DND-41 (cell line): ENCODE measurements around the gene FAM217A.
A peak's percentile ranks its signal among the peaks of the same experiment; 100 is the strongest.

Source experiments
- ATAC-seq: fragments of 200-7000 bp; cut with Tn5 transposase; 3 replicates; pipeline ENCODE4 v1.9.1; 2021; ENCODE audit warnings: low read depth; ENCODE audit not compliant: insufficient read depth
- DNase-seq: peaks from one replicate; pipeline ENCODE4 v3.0.0-alpha.2; 2020
- H2AFZ ChIP-seq: 2 replicates; pipeline ENCODE4 v1.6.0; 2012; ENCODE audit warnings: low read depth, low read length
- H3K27ac ChIP-seq: 2 replicates; pipeline ENCODE4 v1.5.1; 2012; ENCODE audit warnings: low read length, inconsistent platforms
- H3K27me3 ChIP-seq: fragments of 200-600 bp; sonication (generic); 2 replicates; pipeline ENCODE4 v1.6.0; 2012; ENCODE audit warnings: low read length, mild to moderate bottlenecking, inconsistent platforms; ENCODE audit not compliant: insufficient read depth, poor library complexity
- H3K36me3 ChIP-seq: 2 replicates; pipeline ENCODE4 v1.5.1; 2012; ENCODE audit warnings: low read length, inconsistent platforms; ENCODE audit not compliant: insufficient read depth
- H3K4me1 ChIP-seq: 2 replicates; pipeline ENCODE4 v1.5.1; 2012; ENCODE audit warnings: mild to moderate bottlenecking, low read length; ENCODE audit not compliant: insufficient read depth
- H3K4me2 ChIP-seq: 2 replicates; pipeline ENCODE4 v1.6.0; 2012; ENCODE audit warnings: mild to moderate bottlenecking, moderate library complexity, low read length, inconsistent platforms; ENCODE audit not compliant: insufficient read depth
- H3K4me3 ChIP-seq, 2 experiments: fragments of 200-600 bp in 1 of 2; shearing (Covaris generic) in 1 of 2; 2 replicates each; pipeline ENCODE4 v1.5.1; 2012 to 2016; ENCODE audit warnings: inconsistent platforms in 2 of 2, low read length in 2 of 2, mild to moderate bottlenecking in 2 of 2, low read depth in 1 of 2, moderate library complexity in 1 of 2
- H3K79me2 ChIP-seq: 2 replicates; pipeline ENCODE4 v1.6.0; 2012; ENCODE audit warnings: low read length, inconsistent platforms; ENCODE audit not compliant: insufficient read depth
- H3K9ac ChIP-seq: 2 replicates; pipeline ENCODE4 v1.6.0; 2012; ENCODE audit warnings: low read depth, mild to moderate bottlenecking, inconsistent platforms, low read length, moderate library complexity
- H3K9me3 ChIP-seq: 2 replicates; pipeline ENCODE4 v1.5.1; 2012; ENCODE audit warnings: low read length, moderate library complexity, mild to moderate bottlenecking, inconsistent platforms; ENCODE audit not compliant: insufficient read depth, severe bottlenecking
- H4K20me1 ChIP-seq: 2 replicates; pipeline ENCODE4 v1.6.0; 2012; ENCODE audit warnings: low read length; ENCODE audit not compliant: insufficient read depth
- EZH2 ChIP-seq: IDR thresholded peaks from 3 replicates; pipeline ENCODE4 v1.6.1; 2012; ENCODE audit warnings: borderline replicate concordance, low read depth, mild to moderate bottlenecking, moderate library complexity, low read length, inconsistent platforms; ENCODE audit not compliant: severe bottlenecking
- TF ChIP-seq, protein P1 (sequence below): IDR thresholded peaks from 2 replicates; pipeline ENCODE4 v1.5.1; 2012; ENCODE audit warnings: borderline replicate concordance, low read length, moderate library complexity, mild to moderate bottlenecking; ENCODE audit not compliant: poor library complexity, severe bottlenecking; ENCODE audit errors: extremely low read depth

Gene FAM217A

DNA sequence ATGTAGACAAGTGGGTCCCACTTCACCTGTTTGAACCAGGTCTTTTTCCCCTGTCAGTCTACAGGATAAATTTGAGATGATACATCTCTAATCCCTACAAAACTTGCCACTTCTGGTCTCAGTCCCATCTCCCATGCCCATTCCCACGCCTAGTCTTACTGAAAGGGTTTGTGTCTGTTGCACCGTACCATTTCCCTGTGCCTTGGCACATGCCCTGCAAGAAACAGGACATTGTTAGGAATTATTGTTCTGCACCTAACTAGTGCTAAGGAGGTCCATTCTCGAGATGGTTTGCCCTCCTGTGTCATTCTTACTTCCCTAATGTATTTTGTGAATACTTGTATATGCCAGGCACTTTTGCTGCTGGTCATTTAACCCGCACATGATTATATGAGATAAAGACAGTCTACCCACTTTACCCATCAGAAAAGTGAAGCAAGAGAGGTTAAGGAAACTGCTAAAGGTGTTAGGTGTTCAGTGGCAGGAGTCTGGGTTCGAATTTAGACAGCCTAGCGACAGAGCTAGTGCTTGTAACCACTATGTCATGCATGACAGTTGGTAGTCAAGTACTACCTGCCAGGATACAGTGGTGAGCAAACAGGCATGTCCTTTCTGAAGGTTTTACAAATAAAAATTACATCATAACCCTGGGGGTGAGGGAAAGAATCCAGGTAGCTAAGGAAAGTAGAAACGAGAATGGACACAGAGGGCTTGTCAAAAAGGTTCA, 12.7 kb downstream of the FAM217A start:
- Histone ChIP-seq H3K4me2 (no peak overlapping the region), H3K36me3 (peaks cover 40% of the 10 kb centered on the region), H3K9me3 (no peaks in the 10 kb centered on the region), H3K4me1 (no peaks in the 10 kb centered on the region), H3K79me2 (no peaks in the 10 kb centered on the region), H3K27ac (no peak overlapping the region), H3K4me3 (no peak overlapping the region), H3K27me3 (no peaks in the 10 kb centered on the region), H4K20me1 (no peaks in the 10 kb centered on the region; the same call in 1 of the 2 replicates), H2AFZ (no peak overlapping the region), H3K9ac (no peak overlapping the region)
- peak; percentile 23; the same call in 2 of the 3 replicates for ATAC-seq
- DNase-seq, result no peak
- no peak for TF ChIP-seq EZH2
- TF ChIP-seq, protein P1, sequence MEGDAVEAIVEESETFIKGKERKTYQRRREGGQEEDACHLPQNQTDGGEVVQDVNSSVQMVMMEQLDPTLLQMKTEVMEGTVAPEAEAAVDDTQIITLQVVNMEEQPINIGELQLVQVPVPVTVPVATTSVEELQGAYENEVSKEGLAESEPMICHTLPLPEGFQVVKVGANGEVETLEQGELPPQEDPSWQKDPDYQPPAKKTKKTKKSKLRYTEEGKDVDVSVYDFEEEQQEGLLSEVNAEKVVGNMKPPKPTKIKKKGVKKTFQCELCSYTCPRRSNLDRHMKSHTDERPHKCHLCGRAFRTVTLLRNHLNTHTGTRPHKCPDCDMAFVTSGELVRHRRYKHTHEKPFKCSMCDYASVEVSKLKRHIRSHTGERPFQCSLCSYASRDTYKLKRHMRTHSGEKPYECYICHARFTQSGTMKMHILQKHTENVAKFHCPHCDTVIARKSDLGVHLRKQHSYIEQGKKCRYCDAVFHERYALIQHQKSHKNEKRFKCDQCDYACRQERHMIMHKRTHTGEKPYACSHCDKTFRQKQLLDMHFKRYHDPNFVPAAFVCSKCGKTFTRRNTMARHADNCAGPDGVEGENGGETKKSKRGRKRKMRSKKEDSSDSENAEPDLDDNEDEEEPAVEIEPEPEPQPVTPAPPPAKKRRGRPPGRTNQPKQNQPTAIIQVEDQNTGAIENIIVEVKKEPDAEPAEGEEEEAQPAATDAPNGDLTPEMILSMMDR, result no peak

DNA sequence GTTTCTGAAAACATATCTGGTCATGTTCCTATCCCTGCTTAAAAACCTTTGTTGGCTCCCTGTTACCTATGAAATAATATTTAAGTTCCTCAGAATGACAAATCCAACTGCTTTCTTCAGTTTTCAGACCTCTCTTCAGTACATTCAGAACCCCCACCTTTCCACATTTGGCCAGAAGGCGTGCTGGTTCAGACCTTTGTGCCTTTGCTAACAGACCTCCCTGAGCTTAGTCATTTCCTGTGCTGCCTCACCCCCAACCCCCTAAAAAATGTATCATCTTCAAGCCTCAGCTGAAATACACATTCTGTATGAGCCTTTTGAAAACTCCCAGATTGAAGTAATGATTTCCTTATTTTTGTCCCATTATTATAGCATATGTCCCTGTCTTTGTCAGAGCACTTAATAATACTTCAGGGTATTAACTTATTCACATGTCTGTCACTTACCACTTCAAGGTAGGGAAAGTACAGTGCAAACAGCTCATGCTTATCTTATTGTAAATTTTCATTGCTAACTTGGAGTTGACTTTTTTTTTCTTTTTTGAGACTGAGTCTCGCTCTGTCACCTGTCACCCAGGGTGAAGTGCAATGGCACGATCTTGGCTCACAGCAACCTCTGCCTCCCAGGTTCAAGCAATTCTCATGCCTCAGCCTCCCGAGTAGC, 19.7 kb downstream of the FAM217A start:
- peaks cover 5% of the 10 kb centered on the region; the same call in 1 of the 2 replicates for H4K20me1 ChIP-seq
- peak; percentile 22 for DNase-seq

DNA sequence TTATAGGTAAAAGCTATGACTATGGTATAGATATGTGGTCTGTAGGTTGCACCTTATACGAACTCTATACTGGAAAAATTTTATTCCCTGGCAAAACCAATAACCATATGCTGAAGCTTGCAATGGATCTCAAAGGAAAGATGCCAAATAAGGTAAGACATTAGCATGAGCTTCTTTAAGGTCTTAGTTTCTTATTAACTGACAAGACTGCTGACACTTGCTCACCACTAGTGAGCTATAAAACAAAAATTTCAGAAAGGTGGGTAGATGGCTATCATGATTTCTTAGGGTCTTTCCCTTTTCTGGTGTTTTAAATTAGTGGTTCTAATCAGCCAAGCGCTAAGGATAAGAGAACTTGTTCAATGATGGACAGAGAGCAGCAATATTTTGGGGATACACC, 21.9 kb downstream of the FAM217A start:
- no peaks in the 10 kb centered on the region for H3K9me3 ChIP-seq
- no peaks in the 10 kb centered on the region for H3K27me3 ChIP-seq
- H3K4me2 ChIP-seq, result no peak overlapping the region
- H4K20me1 ChIP-seq, result peaks cover 5% of the 10 kb centered on the region; the same call in 1 of the 2 replicates
- no peak overlapping the region for H3K4me3 ChIP-seq
- no peak overlapping the region for H2AFZ ChIP-seq
- no peaks in the 10 kb centered on the region for H3K79me2 ChIP-seq
- H3K27ac ChIP-seq, result no peak overlapping the region
- no peak for TF ChIP-seq EZH2
- TF ChIP-seq, protein P1, result no peak
- H3K9ac ChIP-seq, result no peak overlapping the region
- DNase-seq, result no peak
- no peaks in the 10 kb centered on the region for H3K4me1 ChIP-seq
- no peak for ATAC-seq
- H3K36me3 ChIP-seq, result peaks cover 96% of the 10 kb centered on the region

More for the DNA sequence above, 19.7 kb downstream of the FAM217A start:
- no peak overlapping the region for H2AFZ ChIP-seq
- no peak for TF ChIP-seq EZH2
- TF ChIP-seq, protein P1, result no peak
- no peaks in the 10 kb centered on the region for H3K27me3 ChIP-seq
- no peak overlapping the region for H3K9ac ChIP-seq
- H3K4me2 ChIP-seq, result no peak overlapping the region
- no peaks in the 10 kb centered on the region for H3K79me2 ChIP-seq
- H3K4me3 ChIP-seq, result no peak overlapping the region
- peak; percentile 80 for ATAC-seq
- H3K4me1 ChIP-seq, result no peaks in the 10 kb centered on the region
- H3K36me3 ChIP-seq, result peaks cover 95% of the 10 kb centered on the region
- no peak overlapping the region for H3K27ac ChIP-seq
- H3K9me3 ChIP-seq, result no peaks in the 10 kb centered on the region
